Germinal center (tissue), 1 donor: ENCODE measurements around the gene AGAP1.
"Not testable (repeated sequence)": the region's sequence is repeated elsewhere in the genome, so short reads cannot be mapped to it uniquely, and the experiment has no call there.

Experiments
- DNase-seq: peaks from one replicate; pipeline ENCODE4 v3.0.0; 2012; ENCODE audit warnings: mixed read lengths, low spot score

Gene AGAP1

DNA sequence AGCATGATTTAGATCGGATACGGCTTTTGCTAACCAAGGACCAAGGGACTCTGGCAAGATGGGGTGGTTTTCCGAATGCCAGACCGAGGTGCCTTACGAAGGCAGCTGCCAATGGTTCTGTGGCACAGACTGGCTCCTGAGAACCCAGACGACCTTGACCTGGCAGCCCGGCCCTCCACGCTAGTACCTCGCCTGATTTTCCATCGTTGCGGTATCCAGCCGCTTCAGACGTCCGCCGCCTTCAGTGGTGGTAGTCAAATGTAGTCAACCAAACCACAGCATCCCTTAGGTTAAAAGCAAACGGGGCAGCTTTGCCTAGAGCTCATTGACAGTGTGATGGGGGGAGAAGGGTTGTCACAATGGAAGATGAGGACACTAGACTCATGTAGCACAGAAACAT is 631.7 kb downstream of the AGAP1 start:
- DNase-seq, result no peak

- no peak for DNase-seq
Observed at GRCh38 chr2:236127010-236127409, 633.2 kb downstream of the AGAP1 start.

GRCh38 chr2:236128321-236128720 is 634.5 kb downstream of the AGAP1 start:
- DNase-seq, result no peak

DNA sequence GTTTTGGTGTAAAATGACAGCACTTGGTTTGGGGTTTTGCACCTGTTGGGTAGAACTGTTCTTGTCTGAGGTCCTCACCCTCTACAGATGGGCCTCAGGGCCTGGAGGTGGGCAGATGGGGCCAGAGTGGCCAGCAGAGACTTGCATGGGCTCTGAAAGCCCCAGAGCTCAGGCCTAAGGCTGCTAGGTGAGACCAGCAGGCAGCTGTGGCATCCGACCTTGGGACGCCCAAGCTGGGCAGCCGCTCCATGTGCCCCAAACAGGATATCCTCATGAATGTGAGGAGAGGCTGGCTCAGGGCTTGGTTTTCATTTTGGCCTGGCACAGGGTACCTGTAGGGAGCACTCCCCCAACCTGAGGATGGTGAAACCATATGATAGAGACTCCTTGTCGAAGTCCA is 636.1 kb downstream of the AGAP1 start:
- no peak for DNase-seq

DNA sequence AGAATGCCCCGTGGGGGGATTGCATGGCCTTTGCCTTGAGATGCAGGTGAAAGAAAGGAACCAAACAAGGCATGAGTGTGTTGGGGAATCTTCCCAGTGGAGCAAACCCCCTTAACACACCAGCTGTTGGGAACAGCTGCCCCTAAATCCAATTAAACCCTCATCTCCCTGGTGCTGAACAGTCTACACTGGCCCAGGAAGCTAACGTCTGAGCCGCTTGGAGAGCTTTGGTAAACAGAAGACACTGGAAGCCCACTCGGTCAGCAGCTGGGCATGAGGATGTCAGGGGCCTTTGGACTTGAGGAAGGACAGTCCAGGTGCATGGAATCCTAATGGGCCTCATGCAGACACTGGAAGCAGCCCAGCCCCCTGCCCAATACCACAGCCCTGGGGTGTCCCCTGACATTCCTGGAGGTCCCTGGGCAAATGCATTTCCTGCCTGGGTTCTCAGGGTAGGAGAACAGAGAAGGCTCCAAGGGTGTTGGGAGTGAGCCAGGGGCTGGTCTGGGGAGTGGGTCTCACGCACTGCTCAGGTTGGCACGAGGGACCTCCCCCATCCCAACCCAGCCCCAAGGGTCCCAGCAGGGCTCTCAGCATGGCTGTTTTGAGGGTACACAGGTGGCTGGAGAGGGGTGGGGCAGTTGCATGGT is 636.6 kb downstream of the AGAP1 start:
- no peak for DNase-seq

- DNase-seq, result no peak
Observed at GRCh38 chr2:236131073-236131692, 637.3 kb downstream of the AGAP1 start.

DNA sequence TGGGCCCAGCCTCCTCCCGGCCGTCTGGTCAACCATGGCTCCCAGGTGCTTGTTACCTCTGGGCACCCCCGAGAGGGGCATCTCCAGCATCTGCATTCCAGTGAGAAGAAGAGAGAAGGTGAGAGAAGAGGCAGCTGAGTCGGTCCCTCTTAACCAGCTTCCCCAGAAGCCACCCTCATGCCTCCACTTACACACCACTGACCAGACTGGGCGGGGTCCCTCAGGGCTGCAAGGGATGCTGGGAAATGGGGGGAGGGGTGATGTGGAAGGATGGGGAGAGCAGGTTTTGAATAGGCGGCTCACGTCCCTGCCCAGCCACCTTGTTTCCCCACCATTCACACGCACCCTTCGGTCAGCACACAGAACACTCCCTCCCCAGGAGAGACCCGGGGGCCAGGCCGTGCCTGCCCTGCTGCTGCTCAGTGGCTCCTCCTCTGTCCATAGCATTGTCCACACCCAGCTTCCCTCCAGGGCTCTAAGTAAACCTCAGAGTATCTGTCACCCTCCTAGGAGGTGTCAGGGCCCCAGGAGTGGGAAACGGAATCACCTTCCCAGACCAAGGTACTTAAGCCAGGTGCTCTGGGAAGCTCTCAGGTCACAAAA is 639.7 kb downstream of the AGAP1 start:
- no peak for DNase-seq

DNA sequence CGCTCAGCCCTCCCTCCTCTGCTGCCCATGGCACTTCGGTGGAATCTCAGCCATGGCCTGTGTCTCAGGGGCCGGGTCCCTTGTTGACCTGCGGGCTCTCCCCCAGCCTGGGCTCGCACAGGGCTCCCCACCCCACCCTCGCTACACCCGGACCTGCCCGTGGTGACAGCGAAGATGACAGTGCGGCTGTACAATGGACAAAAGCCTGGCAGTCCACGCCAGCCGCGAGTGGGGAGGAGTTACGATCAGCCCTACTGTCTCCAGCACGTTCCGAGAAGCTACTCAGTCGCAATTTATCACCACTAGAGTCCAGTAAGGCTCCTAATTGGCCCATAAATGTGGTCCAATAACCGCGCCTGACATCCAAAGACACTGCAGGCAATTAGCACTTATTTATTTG is 642.7 kb downstream of the AGAP1 start:
- no peak for DNase-seq

DNA sequence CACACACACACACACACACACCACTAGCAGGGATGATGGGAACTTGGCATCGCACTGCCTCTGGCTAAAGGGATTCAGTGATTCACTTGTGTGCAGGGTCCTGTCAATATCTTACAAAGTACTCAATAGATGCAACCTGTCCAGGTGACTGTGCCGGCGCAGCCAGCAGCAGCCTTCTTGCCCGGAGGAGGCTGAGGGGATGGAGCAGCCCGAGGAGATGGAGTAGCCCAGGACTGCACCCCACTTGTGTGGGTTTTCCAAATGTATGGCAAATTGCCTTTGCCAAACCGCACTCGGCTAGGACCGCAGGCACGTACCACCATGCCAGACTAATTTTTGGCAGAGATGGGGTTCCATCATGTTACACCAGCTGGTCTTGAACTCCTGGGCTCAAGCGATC is 643.2 kb downstream of the AGAP1 start:
- no peak for DNase-seq

- DNase-seq, result not testable (repeated sequence)
Observed at GRCh38 chr2:236141616-236142015, 647.8 kb downstream of the AGAP1 start.

DNA sequence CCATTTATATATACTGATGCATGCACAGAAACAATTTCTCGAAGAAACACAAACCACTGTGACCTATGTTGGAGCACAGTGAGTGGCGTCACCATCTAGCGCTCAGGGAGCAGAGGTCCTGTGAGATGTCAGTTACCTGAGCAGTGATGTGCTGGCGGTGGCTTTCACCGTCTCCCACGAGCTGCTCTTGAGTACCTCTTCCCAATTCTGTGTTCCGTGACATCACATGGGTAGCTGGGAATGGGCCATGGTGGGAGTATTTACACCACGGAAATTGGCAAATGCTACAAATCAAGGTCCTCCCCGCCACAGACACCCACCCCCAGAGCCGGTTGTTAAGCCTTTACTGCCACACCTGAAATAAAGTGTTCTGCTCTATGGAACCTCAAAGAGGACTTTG is 650.0 kb downstream of the AGAP1 start:
- no peak for DNase-seq

- DNase-seq, result no peak
Observed at GRCh38 chr2:236146436-236146835, 652.6 kb downstream of the AGAP1 start.

GRCh38 chr2:236155406-236155805 is 661.6 kb downstream of the AGAP1 start:
- DNase-seq, result no peak

DNA sequence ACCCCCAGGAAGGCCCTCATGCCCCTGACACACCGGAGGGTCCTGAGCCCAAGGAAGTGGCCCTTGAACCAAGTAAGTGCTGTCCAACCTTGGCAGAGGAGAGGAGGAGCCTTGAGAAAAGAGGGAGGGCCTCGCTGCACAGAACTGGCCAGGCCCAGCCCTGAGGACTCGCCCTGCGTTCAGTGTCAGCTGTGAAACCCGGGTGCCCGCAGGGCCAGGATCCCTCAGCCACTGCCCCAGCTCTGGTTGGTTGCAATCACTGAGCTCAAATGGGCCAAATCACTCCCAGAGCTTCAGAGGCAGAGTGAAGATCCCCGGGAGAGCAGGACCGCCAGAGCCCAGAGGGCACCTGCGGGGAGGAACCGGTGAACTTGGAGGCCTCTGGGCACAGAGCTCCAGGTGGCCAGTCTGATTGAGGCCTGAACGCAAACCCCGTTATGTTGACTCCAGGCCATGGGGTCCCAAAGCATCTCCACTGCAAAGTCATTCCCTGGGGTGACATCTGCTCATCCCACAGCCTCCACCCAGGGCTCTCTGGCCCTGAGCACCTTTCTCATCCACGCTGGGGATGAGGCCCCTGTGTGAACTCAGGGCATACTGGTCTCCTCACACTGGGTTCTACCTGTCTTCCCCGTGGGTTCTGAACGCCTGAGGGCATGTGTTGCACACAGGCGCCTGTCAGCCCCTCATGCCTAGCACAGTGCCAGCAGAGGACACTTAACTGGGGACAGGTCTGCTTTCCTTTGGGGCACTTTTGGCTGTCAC is 662.4 kb downstream of the AGAP1 start:
- DNase-seq, result no peak

- no peak for DNase-seq
Observed at GRCh38 chr2:236156860-236157194, 663.0 kb downstream of the AGAP1 start.

GRCh38 chr2:236157366-236157765 is 663.5 kb downstream of the AGAP1 start:
- DNase-seq, result no peak

DNA sequence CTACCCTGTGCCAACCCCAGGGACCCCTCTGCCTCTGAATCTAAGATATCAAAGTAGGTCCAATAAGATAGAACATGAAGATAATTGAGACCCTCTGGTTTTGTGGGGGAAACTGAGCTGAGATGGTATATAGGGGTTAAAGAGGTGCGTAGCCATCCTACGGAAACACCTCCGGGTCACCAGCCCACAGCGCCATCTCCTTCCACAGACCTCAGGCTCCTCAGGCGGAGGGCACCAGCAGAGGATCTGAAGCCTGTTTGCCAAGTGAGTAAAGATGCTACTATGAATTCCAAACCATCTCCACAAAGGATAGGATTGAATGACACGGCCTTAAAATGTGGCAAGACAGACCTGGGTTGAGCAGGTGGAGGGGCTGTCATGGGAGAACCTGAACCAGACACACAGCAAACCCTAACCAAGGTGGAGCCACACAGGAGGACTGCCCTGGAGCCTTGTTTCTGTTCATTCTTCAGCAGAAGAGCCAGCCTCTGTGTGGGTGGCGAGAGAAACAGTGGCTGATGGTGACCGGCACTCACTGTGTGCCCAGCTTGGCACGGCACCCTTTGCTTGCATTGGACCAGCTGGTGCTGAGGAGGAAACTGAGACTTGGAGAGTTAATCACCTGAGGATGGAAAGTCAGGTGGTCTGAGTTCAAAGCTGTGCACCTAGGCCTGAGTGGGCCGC is 664.1 kb downstream of the AGAP1 start:
- no peak for DNase-seq

- DNase-seq, result no peak
Observed at GRCh38 chr2:236158969-236159777, 665.3 kb downstream of the AGAP1 start.

DNA sequence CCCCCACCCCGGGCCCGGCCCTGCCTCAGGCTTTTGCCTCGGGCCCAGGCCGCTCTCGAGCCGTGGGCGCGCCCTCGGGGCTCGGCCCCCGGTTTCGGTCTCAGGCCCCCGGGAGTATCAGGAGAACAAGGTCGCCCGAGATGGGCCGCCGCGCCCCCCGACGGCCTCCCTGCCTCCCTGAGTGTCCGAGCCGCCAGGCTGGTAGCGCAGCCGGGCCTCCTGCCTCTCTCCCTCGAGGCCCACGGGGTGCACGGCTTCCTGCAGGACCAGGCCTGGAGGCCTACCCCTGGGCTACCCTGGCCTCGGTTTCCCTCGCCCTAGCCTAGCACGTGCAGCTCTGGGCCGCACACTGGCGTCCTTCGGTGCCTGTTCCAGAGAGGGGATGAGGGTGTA is 665.9 kb downstream of the AGAP1 start:
- DNase-seq, result no peak

DNA sequence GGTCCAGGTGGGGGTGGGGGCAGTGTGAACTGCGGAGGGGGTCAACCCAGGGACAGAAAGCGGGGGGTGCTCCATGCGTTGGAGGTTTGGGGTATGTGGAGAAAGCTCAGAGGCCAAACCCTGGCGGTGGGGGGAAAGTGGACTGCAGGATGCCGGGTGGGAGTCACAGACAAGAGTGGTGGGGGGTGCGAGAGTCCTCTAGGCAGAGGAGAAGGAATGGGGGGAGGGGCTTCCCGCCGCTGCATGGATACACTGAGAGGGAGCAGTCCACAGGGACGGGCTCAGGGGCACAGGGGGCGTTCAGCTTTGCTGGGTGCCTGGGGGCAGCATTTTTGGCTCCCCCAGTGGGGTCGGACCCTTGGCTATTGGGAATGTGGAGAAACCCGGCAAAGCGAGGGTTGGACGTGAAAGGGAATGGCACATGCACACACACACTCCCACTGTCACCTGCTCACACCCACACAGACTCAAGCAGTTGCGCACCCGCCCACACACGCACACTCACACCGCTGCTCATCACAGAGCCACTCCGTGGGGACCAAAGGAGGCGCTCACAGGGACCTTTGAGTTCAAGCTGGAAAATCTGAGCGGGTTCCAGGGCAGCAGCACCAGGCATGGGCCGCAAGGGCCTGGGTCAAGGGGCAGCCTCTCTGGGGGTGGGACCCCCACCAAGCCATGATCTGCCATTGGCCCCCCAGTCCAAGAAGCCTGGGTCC is 666.7 kb downstream of the AGAP1 start:
- DNase-seq, result no peak

GRCh38 chr2:236161082-236161462 is 667.2 kb downstream of the AGAP1 start:
- DNase-seq, result no peak
